Activated CD4-positive, alpha-beta T cell treated with anti-CD3 and anti-CD28 coated beads, Interleukin-2, amount 50 U/mL, for 48 hours (primary cell): Measurements from ENCODE around the gene LHX1.

Experiments used
- DNase-seq, 2 experiments: peaks; one replicate each; pipeline ENCODE4 v3.0.0-alpha.2; 2020

Gene LHX1

DNA sequence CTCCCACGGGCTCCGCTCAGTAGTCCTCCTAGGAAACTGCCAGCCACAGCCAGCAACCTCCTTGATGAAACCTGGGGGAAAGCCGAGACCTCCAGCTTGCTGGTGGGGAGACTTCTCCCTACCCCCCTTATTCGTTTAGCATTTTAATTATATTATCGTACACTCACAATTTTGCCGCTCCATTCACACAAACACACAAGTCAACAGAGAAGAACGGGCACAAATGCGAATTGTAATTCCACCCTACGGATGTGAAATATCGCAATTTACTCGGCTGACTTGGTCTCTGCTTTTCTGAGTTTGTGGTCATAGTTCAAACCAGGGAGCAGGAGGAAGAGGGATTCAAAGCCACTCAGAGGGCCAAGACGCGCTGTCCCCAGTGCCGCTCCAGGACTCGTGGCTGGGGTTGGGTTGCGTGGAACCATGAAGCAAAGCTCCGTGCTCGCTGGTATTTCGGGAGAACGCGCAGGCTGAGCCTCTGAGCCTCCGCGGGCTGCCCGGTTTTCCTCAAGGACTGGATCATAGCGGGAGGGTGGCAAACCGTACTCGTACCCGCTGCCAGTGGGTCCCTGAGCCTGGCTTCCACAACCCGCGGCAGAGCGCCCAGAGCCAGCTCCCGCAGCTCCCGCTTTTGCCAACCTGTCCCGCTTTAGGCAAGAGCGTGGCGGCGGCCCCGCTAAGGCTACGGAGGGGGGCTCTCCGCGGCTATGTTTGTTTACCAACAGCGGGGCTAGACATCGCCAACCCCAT, 2.0 kb downstream of the LHX1 start:
- DNase-seq = no peak

DNA sequence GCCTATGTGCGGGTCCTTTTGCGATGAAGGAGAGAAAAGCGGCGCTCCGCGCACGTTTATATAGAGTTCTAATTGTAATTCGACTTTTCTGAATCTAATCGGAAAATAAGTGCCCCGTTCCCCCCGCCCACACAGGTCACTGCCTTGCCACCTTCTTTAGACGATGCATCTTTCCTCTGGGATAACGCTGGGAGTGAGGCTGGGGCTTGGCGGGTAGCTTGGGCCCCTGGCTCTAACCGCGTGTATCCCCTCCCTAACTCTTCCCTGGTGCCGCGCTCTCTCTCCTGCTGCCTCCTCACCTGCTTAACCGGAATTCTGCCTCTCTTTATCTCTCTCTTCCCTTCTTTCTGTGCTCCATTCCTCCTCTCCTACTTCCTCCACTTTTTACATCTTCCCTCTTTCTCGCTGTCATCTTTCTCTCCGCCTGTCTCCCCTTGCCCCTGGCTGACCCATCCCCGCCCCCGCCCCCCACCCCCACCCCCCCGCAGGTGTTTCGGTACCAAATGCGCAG, 2.6 kb downstream of the LHX1 start:
- DNase-seq = no peak

DNA sequence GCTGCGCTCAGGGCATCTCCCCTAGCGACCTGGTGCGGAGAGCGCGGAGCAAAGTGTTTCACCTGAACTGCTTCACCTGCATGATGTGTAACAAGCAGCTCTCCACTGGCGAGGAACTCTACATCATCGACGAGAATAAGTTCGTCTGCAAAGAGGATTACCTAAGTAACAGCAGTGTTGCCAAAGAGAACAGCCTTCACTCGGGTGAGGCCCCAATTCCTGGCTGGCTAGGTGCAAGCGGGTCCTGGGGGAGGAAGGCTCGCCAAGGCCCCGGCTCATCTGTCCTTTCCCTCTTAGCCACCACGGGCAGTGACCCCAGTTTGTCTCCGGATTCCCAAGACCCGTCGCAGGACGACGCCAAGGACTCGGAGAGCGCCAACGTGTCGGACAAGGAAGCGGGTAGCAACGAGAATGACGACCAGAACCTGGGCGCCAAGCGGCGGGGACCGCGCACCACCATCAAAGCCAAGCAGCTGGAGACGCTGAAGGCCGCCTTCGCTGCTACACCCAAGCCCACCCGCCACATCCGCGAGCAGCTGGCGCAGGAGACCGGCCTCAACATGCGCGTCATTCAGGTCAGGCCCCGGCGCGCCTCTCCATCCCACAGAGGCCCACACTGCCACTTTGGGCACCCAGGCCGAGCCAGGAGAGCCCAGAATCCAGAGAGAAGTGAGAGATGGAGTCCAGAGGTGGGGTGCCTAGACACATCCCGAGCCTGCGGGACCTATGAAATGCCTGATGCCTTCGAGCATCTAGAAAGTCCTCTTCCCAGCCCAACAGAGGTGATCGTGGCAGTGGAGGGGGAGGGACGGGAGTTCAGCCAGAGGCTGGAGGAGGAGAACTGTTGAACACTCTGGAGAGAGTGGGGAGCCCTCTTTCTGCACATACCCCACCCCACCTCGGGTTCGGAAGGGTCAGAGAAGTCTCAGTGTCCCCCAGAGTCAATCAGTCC, 3.3 kb downstream of the LHX1 start:
- no peak for DNase-seq

DNA sequence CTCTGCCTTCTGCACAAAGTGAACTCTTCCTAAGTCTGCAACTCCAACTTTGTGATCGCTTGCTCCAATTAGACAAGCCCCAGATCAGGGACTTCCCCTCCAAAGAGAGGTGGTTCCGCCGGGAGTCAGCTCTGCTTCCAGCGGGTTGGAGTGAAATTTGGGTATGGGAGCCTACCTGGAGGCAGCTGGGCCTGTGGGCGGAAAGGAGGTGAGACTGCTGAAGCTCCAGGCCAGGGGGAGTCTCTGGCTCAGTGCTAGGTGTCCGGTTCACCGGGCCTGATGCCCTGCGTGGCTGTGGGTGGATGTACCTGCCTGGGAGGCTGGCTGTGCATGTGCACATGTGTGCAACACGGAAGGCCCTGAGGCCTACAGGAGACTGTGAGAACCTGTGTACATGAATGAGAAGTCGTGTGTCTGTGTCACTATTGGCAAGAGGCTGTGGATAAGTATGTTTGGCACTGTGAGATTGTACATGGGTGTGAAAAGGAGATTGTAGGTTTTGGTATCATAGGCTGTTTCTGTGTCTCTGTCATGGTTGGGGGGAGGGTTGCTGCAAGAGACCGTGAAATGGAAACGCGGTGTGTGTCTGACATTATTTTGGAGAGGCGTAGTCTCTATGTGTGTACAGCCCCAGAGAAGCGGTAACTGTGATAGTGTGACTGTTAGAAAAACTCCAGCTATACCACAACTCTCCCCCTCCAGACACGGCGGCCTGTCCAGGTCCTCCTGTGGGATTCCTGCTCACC, 4.2 kb downstream of the LHX1 start:
- DNase-seq = no peak

DNA sequence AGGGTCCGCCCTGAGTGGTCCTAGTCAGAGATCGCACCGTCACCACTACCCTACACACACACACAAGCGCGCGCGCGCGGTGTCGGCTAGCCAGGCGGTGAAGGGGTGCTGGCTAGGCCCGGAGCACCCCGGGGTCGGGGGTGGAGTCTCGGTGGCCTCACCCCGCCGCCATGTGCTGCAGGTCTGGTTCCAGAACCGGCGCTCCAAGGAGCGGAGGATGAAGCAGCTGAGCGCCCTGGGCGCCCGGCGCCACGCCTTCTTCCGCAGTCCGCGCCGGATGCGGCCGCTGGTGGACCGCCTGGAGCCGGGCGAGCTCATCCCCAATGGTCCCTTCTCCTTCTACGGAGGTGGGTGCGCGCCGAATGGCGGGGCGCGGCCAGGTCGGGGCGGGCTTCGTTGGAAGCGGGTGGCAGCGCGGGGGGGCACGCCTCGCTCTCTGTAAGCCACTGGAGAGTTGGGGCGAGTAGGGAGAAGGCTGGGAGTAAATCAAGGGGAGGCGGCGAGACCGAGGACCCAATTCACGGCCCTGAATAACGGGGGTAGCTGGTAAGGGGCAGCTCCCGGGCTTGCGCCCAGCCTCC, 4.8 kb downstream of the LHX1 start:
- no peak for DNase-seq

DNA sequence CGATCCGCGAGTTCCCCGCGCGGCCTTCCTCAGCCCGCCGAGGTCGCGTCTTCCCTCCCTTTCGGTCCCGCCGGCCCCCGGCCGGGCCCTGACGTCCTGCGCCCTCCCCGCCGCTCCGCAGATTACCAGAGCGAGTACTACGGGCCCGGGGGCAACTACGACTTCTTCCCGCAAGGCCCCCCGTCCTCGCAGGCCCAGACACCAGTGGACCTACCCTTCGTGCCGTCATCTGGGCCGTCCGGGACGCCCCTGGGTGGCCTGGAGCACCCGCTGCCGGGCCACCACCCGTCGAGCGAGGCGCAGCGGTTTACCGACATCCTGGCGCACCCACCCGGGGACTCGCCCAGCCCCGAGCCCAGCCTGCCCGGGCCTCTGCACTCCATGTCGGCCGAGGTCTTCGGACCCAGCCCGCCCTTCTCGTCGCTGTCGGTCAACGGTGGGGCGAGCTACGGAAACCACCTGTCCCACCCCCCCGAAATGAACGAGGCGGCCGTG, 5.4 kb downstream of the LHX1 start:
- DNase-seq = no peak

DNA sequence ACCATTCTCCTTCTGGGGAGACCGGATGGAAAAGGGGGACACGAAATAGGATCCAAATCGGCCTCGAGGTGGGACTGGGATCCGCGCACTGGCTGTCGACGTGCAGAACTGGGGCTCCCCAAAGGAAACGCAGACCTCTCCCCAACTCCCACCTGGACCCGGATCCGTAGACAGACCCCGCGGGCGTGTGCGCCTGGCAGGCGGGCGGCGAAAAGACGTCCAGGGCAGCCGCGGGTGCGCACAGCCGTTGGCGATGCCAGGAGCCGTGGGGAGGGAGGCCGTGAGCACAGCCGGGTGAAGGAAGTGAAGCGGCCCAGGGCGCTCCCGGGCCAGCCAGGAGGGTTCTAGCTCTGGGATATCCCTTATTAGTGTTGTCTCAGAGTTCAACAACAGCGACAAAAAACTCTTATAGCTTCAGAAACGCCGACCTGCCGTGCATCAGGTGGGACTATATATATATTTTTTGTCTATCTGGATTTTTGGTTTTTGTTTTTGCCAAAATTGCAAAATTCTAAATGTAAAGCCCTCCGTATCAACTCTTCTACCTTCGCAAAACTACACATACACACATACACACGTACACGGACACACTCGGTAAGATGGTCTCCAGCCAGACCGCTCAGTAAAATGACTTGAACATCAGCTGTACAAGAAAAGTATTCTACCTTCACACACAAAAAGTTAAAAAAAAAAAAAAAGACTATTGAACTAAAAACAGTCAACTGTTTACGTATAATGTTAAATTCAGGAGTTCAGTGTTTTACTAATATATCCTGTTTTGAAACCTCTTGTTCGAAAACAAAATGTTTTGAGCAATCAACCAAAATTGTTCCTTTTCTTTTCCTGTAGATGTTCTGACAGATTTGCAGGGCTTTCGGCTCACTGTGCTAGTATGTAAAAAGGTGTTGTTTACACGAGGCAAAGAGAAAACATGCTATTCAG, 6.2 kb downstream of the LHX1 start:
- no peak for DNase-seq

DNA sequence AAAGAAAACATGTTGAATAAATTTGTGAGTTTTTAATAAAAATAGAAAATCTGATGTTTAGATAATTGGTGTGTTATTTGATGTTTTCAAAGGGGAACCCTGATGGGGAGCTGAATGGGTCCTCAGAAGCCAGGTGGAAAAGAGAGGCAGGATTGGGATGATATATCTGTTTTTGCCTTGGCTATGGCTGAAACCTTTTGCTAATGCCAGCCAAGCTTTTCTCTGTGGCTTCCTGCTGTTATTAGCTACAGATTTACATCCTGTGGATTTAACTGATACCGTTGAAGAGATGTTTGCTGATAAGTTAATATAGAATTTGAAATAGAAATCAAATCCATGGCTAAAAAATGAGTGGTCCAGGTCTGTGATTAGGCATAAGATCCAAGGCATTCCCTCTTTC, 7.3 kb downstream of the LHX1 start:
- DNase-seq = no peak

DNA sequence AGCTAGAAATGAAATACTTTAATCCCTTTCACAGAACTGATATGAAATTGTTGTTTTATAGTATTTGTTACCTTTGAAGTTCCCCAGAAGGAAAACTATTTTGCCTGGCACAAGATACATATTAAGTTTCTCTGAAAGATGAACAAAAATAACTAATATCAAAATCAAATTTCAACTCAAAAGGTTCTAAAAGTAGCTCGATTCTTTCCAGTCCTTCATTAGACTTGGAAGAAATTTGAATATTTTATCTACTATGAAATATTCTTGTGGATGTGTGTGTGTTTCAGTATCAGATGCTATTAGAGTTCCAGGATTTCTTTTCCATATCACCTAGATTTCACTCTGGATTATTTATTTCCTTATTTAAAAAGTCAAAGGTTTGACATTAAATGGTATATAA, 7.9 kb downstream of the LHX1 start:
- no peak for DNase-seq

DNA sequence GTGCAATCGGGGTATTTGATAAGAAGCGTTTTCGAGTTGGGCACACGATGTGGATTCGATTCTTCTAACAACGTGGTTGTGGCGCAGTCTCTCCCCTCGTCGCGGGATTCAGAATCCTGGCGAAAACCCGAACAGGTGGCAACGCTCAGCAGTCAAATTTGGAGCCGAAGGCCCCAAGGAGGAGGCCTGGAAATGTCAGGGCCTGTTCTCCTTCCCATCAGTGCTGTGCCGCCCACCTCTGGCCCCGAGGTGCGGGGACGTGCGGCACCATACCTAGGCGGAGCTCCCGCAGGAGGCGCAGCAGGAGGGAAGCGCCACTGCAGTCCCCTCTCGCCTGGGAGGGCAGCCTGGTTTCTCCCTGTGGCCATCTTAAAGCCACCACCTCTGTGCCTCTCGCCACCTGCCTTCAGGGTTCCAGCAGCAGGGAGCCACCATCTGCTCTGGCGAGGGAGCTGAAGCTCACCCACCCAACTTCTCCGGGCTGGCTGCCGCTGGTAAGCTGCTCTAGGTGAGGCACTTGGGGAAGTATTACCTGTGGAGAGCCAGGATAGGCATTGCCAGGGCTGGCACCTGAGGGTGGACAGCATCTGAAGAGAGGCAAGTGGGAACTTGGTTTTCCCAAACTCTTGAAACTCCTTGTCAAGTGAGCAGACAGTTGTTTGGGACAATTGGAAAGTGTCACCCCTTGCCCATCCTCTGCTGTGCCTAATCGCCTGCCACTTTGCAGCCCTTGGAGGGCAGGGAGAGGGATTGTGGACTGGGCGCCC, 8.9 kb downstream of the LHX1 start:
- no peak for DNase-seq

DNA sequence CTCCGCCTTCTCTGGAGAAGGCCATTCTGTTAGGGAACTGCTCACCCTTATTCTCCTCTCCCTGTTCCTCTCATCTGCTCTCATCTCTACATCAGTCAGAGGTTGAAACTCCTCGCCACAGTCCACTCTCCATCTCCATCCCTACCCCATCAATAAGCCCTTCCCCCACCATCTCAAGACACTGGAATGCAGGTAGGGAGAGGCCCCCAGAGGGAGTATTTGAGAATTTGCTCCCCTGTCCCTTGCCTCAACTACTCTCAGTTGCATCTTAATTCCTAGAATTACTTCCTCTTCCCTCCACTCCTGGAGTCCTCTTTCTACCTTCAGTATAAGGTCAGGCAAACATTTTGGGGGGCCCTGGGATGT, 9.4 kb downstream of the LHX1 start:
- DNase-seq = no peak

DNA sequence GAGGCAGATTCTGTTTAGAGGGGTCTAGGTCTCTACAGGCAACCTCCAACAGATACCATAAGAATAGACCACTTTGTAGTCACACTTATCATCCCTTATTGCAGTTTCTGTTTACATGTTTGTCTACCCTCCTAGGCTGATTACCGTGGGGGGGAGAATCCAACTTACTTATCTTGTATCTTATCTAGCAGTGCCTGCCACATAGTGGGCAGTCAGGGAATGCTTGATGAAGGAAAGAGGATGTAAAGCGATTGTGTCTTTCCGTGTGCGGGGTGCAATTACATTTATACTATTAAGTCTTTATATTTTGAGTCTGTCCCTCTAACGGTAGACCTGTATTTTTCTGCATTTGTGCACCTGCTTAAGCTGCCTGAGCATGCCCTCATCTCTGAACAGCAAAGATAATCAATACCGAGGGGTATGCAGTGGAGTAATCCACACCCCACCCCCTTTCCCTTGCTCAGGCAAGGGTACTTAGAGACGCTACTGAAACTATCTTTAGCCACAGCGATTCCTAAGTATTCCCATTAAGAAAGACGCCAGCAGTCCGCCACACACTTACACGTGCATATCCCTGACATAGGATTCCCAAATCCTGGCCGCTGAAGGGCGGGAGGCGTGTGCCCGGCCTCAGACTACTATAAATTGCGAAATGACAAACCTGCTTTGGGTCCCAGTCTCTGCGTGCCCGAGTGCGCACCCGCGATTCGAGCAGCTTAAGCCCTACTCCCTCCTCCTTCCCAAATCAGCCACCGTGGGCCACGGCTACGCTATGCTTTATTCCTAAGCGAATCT, 10.8 kb downstream of the LHX1 start:
- no peak for DNase-seq

DNA sequence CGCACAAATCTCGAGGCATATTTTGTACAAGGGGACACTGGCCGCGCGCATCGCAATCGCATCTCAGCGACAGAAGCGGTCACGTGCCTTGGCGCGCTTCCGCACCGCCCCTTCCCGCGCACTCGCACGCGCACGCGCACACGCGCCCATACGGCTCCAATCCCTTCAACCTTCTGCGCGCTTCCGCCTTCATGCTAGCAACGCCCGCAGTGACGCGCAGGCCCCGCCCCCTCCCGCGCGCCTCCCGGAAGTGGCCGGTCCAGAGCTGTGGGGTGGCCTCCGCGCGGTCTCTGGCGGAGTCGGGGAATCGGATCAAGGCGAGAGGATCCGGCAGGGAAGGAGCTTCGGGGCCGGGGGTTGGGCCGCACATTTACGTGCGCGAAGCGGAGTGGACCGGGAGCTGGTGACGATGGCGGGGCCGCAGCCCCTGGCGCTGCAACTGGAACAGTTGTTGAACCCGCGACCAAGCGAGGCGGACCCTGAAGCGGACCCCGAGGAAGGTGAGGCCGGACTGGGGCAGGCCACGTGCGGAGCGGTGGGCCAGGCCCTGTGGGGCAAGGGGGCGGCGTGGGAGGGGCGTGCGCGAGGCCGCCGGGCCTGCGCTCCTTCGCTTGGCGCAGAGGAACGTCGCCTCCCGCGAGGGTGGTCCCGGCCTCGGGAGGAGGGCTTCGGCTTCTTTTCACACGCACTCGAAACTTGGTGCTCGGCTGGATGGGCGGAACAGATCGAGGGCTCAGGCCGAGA, 11.6 kb downstream of the LHX1 start, which contains the start of gene AATF:
AATF (plus strand) TSS at position 238 of the 744 bp plus-strand sequence; CDS start at position 410, 172 bp downstream.
- peak; percentile 96 for DNase-seq

DNA sequence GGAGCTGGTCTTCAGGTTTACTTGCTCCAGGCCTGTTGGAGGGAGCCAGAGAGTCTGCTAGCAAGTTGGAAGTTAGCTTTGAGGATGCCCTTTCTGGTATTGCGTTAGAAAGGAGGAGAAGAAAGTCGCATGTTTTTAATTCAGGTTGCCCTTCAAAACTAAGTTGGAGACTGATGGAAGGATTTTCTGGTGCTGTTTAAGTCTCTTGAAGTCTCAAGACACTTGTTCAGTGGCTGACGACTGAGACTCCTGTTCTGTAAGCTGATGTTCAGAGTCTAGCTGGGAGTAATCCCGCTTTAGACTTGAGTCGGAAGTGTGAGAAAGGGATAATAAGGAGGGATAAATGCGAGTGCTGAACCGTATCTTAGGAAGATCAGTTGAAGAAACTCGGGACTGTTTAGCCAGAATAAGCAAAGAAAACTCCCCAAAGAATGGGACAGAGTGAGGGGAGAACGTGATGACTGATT, 12.2 kb downstream of the LHX1 start:
- DNase-seq = no peak

DNA sequence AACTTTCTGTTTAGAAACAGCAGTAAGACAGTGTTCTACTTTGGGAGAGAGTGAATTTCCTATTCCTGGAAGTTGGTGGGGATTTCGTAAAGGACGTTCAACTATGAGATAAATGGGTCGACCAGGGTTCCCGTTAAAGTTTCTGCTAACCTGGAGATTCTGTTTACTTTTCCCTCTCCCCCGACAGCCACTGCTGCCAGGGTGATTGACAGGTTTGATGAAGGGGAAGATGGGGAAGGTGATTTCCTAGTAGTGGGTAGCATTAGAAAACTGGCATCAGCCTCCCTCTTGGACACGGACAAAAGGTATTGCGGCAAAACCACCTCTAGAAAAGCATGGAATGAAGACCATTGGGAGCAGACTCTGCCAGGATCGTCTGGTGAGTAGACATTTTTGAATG, 12.8 kb downstream of the LHX1 start:
- DNase-seq = no peak

DNA sequence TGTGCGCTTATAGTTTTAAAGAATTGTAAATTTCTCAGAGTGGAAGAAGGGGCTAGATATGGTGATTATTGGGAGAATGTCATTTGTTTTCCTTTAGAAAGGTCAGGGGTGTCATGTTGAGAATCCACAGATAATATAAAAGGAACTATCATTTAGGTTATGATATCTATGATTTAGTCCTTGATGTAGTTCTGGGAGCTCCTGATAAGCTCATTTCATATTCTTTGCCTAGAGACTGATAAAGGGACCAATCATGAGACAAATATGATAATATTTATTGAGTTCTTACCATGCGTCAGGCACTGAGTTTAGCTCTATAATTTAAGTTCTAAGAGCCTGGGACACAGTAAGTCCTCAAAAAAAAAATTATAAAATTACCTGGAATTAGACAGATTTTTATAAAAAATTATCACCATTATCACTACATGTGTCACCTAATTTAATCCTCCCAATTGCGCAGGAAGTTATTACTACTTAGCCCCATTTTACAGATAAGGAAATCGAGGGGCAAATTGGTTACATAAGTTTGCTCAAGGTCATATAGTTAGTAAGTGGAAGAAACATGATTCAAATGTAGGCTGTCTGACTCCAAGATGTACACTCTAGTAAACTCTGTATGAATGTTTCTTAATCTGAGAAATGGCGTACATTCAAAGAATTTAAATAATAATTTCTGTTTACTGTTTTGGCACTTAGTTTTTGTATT, 14.0 kb downstream of the LHX1 start:
- DNase-seq = no peak

DNA sequence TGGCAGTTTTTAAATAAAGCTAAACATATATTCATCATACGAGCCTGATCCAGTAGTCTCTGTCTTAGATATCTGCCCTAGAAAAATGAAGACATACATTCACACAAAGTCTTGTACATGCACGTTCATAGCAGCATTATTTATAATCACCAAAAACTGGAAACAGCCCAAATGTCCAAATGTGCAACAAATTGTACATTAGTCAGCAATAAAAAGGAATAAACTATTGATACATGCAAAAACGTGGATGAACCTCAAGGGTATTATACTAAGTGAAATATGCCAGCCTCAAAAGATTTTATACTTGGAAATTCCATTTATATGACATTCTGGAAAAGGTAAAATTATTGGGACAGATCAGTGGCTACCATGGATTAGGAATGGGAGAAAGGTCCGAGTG, 34.2 kb downstream of the LHX1 start:
- DNase-seq = no peak

DNA sequence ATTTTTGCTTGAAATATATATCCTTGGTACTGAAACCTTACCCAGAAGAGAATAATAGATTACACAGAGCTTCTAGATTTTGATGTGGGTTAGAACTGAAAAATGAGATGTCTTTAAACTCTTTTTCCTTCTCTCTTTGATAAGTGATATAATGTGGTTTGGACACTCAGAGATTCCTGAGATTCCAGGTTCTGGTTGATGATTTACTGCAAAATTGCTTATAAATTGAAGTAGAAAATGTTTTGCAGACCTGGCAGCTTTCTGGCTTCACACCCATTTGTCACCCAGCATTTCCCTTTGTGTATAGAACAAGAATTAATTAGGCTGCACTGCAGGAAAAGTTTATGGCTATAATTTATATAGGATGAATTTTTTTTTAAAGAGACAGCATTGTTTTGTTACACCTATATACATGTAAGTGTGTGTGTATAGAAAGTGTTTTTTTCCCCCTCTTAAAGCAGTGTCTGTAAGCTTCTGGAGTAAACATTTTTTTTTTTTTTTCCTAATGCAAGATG, 35.0 kb downstream of the LHX1 start:
- no peak for DNase-seq
